CD4-positive, alpha-beta T cell treated with Interleukin-2 at 100 ng/mL for 4 hours (primary cell): ENCODE measurements around the gene ALDOA.

ENCODE experiments used
- DNase-seq: peaks from one replicate; pipeline ENCODE4 v3.0.0-alpha.2; 2020; ENCODE audit warnings: low spot score

The ALDOA gene

GRCh38 chr16:30116291-30117207 lies 51.0 kb downstream of the ALDOA start:
- no peak for DNase-seq

- DNase-seq, result no peak
Observed at GRCh38 chr16:30117768-30118167, 52.2 kb downstream of the ALDOA start.

DNA sequence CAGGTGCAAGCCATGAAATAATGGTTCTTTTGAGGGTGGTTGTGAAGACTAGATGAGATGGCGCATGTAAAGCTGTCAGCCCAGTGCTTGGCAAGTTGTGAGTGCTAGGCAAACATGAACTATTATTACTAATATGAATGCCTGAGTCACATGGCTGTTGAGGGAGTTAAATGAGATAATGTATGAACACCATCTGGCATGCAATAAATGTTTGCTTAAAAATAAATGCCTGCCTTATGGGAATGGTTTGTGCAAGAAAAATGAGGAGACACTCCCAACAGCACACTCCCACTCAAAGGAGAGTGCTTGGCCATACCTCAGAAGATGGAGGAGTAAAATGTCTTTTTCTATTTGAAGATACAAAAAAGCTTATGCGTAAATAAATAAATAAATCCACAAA lies 53.9 kb downstream of the ALDOA start:
- no peak for DNase-seq
